Endodermal cell (in vitro differentiated cells): Measurements from ENCODE around the gene APBB1IP. TPM values are rescaled to one million over a fixed set of nuclear protein-coding genes. Genes with fewer than 3 reads are reported as not detected.
A peak's percentile ranks its signal among the peaks of the same experiment; 100 is the strongest.

Experiments used
- DNase-seq: peaks from one replicate; pipeline ENCODE4 v3.0.0-alpha.2; 2017
- H3K27ac ChIP-seq: 2 replicates; pipeline ENCODE4 v1.5.1; 2013; ENCODE audit warnings: mild to moderate bottlenecking, low read depth, low read length, moderate library complexity
- H3K27me3 ChIP-seq: 2 replicates; pipeline ENCODE4 v1.6.1; 2013; ENCODE audit warnings: mild to moderate bottlenecking, low read length, moderate library complexity; ENCODE audit not compliant: insufficient read depth, control insufficient read depth, poor library complexity, severe bottlenecking
- H3K36me3 ChIP-seq: 2 replicates; pipeline ENCODE4 v1.7.0; 2013; ENCODE audit warnings: mild to moderate bottlenecking, low read length, moderate library complexity; ENCODE audit not compliant: control insufficient read depth, insufficient read depth
- H3K4me1 ChIP-seq: one replicate; pipeline ENCODE4 v1.7.0; 2013; ENCODE audit warnings: low read length; ENCODE audit not compliant: control insufficient read depth, insufficient read depth
- H3K4me3 ChIP-seq: 2 replicates; pipeline ENCODE4 v1.5.1; 2013; ENCODE audit warnings: mild to moderate bottlenecking, low read length, moderate library complexity
- H3K9ac ChIP-seq: 2 replicates; pipeline ENCODE4 v1.6.1; 2013; ENCODE audit warnings: mild to moderate bottlenecking, low read length, moderate library complexity; ENCODE audit not compliant: poor library complexity, severe bottlenecking; ENCODE audit errors: extremely low read depth
- H3K9me3 ChIP-seq: 2 replicates; pipeline ENCODE4 v1.6.1; 2013; ENCODE audit warnings: mild to moderate bottlenecking, low read length, moderate library complexity; ENCODE audit not compliant: control insufficient read depth
- H3K27ac Mint-ChIP-seq: 2 replicates; pipeline ENCODE4 v1.8.0; 2020; ENCODE audit warnings: mixed read lengths
- H3K27me3 Mint-ChIP-seq: 2 replicates; pipeline ENCODE4 v1.8.0; 2021; ENCODE audit warnings: mild to moderate bottlenecking, mixed read lengths; ENCODE audit not compliant: insufficient read depth
- H3K36me3 Mint-ChIP-seq: 2 replicates; pipeline ENCODE4 v1.8.0; 2020; ENCODE audit warnings: low read depth, mixed read lengths
- H3K4me1 Mint-ChIP-seq: 2 replicates; pipeline ENCODE4 v1.8.0; 2020; ENCODE audit warnings: mixed read lengths
- H3K4me3 Mint-ChIP-seq: 2 replicates; pipeline ENCODE4 v1.8.0; 2020; ENCODE audit warnings: mild to moderate bottlenecking, moderate library complexity, mixed read lengths
- H3K9me3 Mint-ChIP-seq: 2 replicates; pipeline ENCODE4 v1.8.0; 2020; ENCODE audit warnings: mild to moderate bottlenecking, mixed read lengths
- WGBS, 2 experiments: methylation state at CpG; one replicate each; pipeline versions ENCODE4 v1.1.5 to v1.1.7; 2013; ENCODE audit warnings: missing lambda C conversion rate in 2 of 2, mixed read lengths in 1 of 2; ENCODE audit not compliant: insufficient coverage in 1 of 2, insufficient read length in 1 of 2; 5-methylcytosine and 5-hydroxymethylcytosine counted together
- total RNA-seq, 2 donors: library from RNA; stranded (reverse); fragmentation: NEBNext Ultra II Directional in 1 of 2; extraction: Animal tissue kit (Norgen Biotek cat#: 25700) in 1 of 2; gene quantifications; 2 replicates in 1 of 2; 3 replicates in 1 of 2; pipeline ENCODE4 v1.2.1, GENCODE V29; 2021
- TF ChIP-seq, protein P1 (sequence below): fragments of 200-600 bp; sonication (generic); conservative IDR thresholded peaks from 2 replicates; pipeline ENCODE4 v1.5.0; 2021; ENCODE audit warnings: antibody characterized with exemption, mild to moderate bottlenecking

APBB1IP gene
- total RNA-seq, 2 donors from 2014 or later, result 0.24 TPM

GRCh38 chr10:26557641-26558014 is 119.5 kb downstream of the APBB1IP start:
- Mint-ChIP-seq H3K4me3 (no peak overlapping the region), H3K27me3 (no peaks in the 10 kb centered on the region), H3K9me3 (no peaks in the 10 kb centered on the region), H3K36me3 (no peaks in the 10 kb centered on the region), H3K4me1 (peaks cover 7% of the 10 kb centered on the region), H3K27ac (no peak overlapping the region)
- 88 to 89% methylated on average over 5 of the region's 5 CpGs for WGBS, 2 experiments
- Histone ChIP-seq H3K4me3 (no peak overlapping the region), H3K36me3 (no peaks in the 10 kb centered on the region), H3K27ac (no peak overlapping the region), H3K9ac (no peak overlapping the region), H3K4me1 (peaks cover 5% of the 10 kb centered on the region), H3K27me3 (no peaks in the 10 kb centered on the region), H3K9me3 (no peaks in the 10 kb centered on the region)
- DNase-seq, result no peak
- TF ChIP-seq, protein P1, sequence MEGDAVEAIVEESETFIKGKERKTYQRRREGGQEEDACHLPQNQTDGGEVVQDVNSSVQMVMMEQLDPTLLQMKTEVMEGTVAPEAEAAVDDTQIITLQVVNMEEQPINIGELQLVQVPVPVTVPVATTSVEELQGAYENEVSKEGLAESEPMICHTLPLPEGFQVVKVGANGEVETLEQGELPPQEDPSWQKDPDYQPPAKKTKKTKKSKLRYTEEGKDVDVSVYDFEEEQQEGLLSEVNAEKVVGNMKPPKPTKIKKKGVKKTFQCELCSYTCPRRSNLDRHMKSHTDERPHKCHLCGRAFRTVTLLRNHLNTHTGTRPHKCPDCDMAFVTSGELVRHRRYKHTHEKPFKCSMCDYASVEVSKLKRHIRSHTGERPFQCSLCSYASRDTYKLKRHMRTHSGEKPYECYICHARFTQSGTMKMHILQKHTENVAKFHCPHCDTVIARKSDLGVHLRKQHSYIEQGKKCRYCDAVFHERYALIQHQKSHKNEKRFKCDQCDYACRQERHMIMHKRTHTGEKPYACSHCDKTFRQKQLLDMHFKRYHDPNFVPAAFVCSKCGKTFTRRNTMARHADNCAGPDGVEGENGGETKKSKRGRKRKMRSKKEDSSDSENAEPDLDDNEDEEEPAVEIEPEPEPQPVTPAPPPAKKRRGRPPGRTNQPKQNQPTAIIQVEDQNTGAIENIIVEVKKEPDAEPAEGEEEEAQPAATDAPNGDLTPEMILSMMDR, result no peak

GRCh38 chr10:26566525-26567350 is 128.6 kb downstream of the APBB1IP start:
- Mint-ChIP-seq H3K4me1 (peaks cover 4% of the 10 kb centered on the region), H3K27ac (no peak overlapping the region), H3K4me3 (peak overlapping the region; percentile 54), H3K27me3 (peaks cover 7% of the 10 kb centered on the region), H3K9me3 (peaks cover 5% of the 10 kb centered on the region), H3K36me3 (no peaks in the 10 kb centered on the region)
- TF ChIP-seq, protein P1, result peak; percentile 50
- peak; percentile 85 for DNase-seq
- Histone ChIP-seq H3K4me1 (no peaks in the 10 kb centered on the region), H3K27ac (no peak overlapping the region), H3K4me3 (peak overlapping the region; percentile 70), H3K36me3 (no peaks in the 10 kb centered on the region), H3K9me3 (peaks cover 12% of the 10 kb centered on the region), H3K27me3 (peaks cover 11% of the 10 kb centered on the region), H3K9ac (no peak overlapping the region)
- 9 to 17% methylated on average over 8 to 64 of the region's 64 CpGs for WGBS, 2 experiments

GRCh38 chr10:26567351-26567721 is 129.2 kb downstream of the APBB1IP start:
- no peak overlapping the region for H3K27ac Mint-ChIP-seq
- no peak overlapping the region for H3K9ac ChIP-seq
- no peak overlapping the region for H3K4me3 ChIP-seq
- H3K9me3 Mint-ChIP-seq, result peaks cover 9% of the 10 kb centered on the region
- peaks cover 11% of the 10 kb centered on the region for H3K27me3 ChIP-seq
- TF ChIP-seq, protein P1, result no peak
- no peak for DNase-seq
- H3K9me3 ChIP-seq, result peaks cover 18% of the 10 kb centered on the region
- WGBS, 2 experiments, result 16 to 29% methylated on average over 5 to 10 of the region's 10 CpGs
- H3K27ac ChIP-seq, result no peak overlapping the region
- no peaks in the 10 kb centered on the region for H3K36me3 Mint-ChIP-seq
- H3K4me3 Mint-ChIP-seq, result peak overlapping the region; percentile 54
- H3K4me1 ChIP-seq, result no peaks in the 10 kb centered on the region
- H3K36me3 ChIP-seq, result no peaks in the 10 kb centered on the region
- peaks cover 7% of the 10 kb centered on the region for H3K27me3 Mint-ChIP-seq
- H3K4me1 Mint-ChIP-seq, result peaks cover 1% of the 10 kb centered on the region
